Loucy (cell line): ENCODE measurements around the gene FOXP1.

ENCODE experiments used
- H2AFZ ChIP-seq: fragments of 200-600 bp; sonication (generic); 2 replicates; pipeline ENCODE4 v1.6.0; 2016; ENCODE audit warnings: antibody characterized with exemption, mild to moderate bottlenecking, low read length, moderate library complexity
- H3F3A ChIP-seq: fragments of 200-600 bp; 2 replicates; pipeline ENCODE4 v1.6.0; 2016; ENCODE audit warnings: antibody characterized with exemption, low read depth, mild to moderate bottlenecking
- H3K27me3 ChIP-seq: fragments of 200-600 bp; sonication (generic); 2 replicates; pipeline ENCODE4 v1.6.1; 2014; ENCODE audit warnings: low read length, mild to moderate bottlenecking; ENCODE audit not compliant: insufficient read depth, poor library complexity, severe bottlenecking
- H3K36me3 ChIP-seq: fragments of 200-600 bp; sonication (generic); 2 replicates; pipeline ENCODE4 v1.6.1; 2016; ENCODE audit warnings: low read length; ENCODE audit not compliant: insufficient read depth
- H3K4me1 ChIP-seq: fragments of 200-600 bp; sonication (generic); 2 replicates; pipeline ENCODE4 v1.5.1; 2014; ENCODE audit warnings: low read length, mild to moderate bottlenecking; ENCODE audit not compliant: insufficient read depth, poor library complexity, severe bottlenecking
- H3K4me2 ChIP-seq: fragments of 200-600 bp; sonication (generic); 2 replicates; pipeline ENCODE4 v1.6.0; 2014; ENCODE audit warnings: antibody characterized with exemption, low read length, low read depth, mild to moderate bottlenecking; ENCODE audit not compliant: poor library complexity, severe bottlenecking
- H3K4me3 ChIP-seq: fragments of 200-600 bp; sonication (generic); 2 replicates; pipeline ENCODE4 v1.5.1; 2014; ENCODE audit warnings: low read length, mild to moderate bottlenecking, mixed read lengths; ENCODE audit not compliant: poor library complexity, severe bottlenecking
- H3K79me2 ChIP-seq: fragments of 200-600 bp; sonication (generic); 2 replicates; pipeline ENCODE4 v1.6.1; 2014; ENCODE audit warnings: low read length; ENCODE audit not compliant: insufficient read depth
- H3K9ac ChIP-seq: fragments of 200-600 bp; sonication (generic); 2 replicates; pipeline ENCODE4 v1.6.0; 2014; ENCODE audit warnings: mild to moderate bottlenecking, low read depth, low read length, moderate library complexity; ENCODE audit not compliant: poor library complexity, severe bottlenecking
- H3K9me2 ChIP-seq: fragments of 200-600 bp; sonication (generic); replicated peaks from 2 replicates; pipeline ENCODE4 v1.6.1; 2016; ENCODE audit warnings: low read depth, low read length, mixed read lengths
- H3K9me3 ChIP-seq: fragments of 200-600 bp; sonication (generic); 2 replicates; pipeline ENCODE4 v1.6.1; 2014; ENCODE audit warnings: mild to moderate bottlenecking, antibody characterized with exemption, low read length, low read depth; ENCODE audit not compliant: insufficient read depth
- H4K20me1 ChIP-seq: fragments of 200-600 bp; sonication (generic); 2 replicates; pipeline ENCODE4 v1.6.0; 2014; ENCODE audit warnings: antibody characterized with exemption, low read length, mild to moderate bottlenecking; ENCODE audit not compliant: insufficient read depth, poor library complexity, severe bottlenecking
- EZH2phosphoT487 ChIP-seq: fragments of 200-600 bp; IDR thresholded peaks from 2 replicates; pipeline ENCODE4 v1.6.1; 2018; ENCODE audit warnings: antibody characterized with exemption, mild to moderate bottlenecking, moderate library complexity, borderline replicate concordance
- TF ChIP-seq, protein P1 (sequence below): fragments of 200-600 bp; sonication (generic); conservative IDR thresholded peaks from 2 replicates; pipeline ENCODE4 v1.5.1; 2014; ENCODE audit warnings: mild to moderate bottlenecking, antibody characterized with exemption, low read length

The FOXP1 gene

DNA sequence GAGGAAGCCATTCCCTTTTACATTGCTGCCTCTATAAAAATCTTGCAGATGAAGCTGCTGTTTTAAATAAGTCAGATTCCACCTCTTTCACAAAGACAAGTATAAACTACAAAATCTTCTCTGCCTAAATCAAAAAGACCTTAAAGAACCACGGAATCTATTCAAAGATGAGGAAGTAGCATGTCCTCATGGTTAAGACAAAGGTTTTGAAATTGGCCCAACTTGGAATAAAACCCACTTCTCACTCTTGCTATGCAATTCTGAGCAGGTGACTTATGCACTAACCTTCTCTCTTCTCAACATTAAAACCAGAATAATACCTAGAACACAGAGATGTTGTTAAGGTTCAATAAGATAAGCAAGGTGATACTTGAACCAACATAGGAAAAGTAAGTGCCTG is 97.6 kb downstream of the FOXP1 start:
- H3K79me2 ChIP-seq, result peaks cover 38% of the 10 kb centered on the region
- TF ChIP-seq EZH2phosphoT487, result no peak
- TF ChIP-seq, protein P1, sequence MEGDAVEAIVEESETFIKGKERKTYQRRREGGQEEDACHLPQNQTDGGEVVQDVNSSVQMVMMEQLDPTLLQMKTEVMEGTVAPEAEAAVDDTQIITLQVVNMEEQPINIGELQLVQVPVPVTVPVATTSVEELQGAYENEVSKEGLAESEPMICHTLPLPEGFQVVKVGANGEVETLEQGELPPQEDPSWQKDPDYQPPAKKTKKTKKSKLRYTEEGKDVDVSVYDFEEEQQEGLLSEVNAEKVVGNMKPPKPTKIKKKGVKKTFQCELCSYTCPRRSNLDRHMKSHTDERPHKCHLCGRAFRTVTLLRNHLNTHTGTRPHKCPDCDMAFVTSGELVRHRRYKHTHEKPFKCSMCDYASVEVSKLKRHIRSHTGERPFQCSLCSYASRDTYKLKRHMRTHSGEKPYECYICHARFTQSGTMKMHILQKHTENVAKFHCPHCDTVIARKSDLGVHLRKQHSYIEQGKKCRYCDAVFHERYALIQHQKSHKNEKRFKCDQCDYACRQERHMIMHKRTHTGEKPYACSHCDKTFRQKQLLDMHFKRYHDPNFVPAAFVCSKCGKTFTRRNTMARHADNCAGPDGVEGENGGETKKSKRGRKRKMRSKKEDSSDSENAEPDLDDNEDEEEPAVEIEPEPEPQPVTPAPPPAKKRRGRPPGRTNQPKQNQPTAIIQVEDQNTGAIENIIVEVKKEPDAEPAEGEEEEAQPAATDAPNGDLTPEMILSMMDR, result no peak

DNA sequence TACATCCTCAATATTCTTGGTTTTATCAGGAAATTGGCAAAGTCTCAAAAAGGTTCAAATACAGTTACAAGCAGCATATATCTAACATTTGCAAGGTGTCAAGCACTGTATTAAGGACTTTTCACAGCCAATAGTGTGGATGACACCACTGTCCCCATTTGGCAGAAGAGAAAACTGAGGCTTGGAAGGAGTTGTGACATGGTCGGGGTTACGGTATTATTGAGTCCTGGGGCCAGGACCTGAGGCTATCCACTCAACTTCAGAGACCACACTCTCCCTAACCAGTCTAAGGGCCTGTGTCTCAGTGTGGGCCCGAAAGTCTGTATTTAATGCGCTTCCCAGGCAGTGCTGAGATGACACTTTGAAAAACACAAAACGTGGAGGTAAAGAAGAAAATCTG is 99.1 kb downstream of the FOXP1 start:
- Histone ChIP-seq H4K20me1 (no peaks in the 10 kb centered on the region), H3K4me3 (no peak overlapping the region), H3K9me3 (no peaks in the 10 kb centered on the region), H3K9ac (no peak overlapping the region), H3K36me3 (peaks cover under 1% of the 10 kb centered on the region; the same call in 1 of the 2 replicates), H3K79me2 (peaks cover 47% of the 10 kb centered on the region), H3K9me2 (no peaks in the 10 kb centered on the region), H3K4me1 (peaks cover 6% of the 10 kb centered on the region), H3K4me2 (no peak overlapping the region), H3F3A (no peaks in the 10 kb centered on the region), H3K27me3 (no peaks in the 10 kb centered on the region), H2AFZ (no peak overlapping the region)
- TF ChIP-seq, protein P1, result no peak
- TF ChIP-seq EZH2phosphoT487, result no peak

More for the DNA sequence above, 97.6 kb downstream of the FOXP1 start:
- no peak overlapping the region for H2AFZ ChIP-seq
- H3K9me3 ChIP-seq, result no peaks in the 10 kb centered on the region
- peaks cover 13% of the 10 kb centered on the region; the same call in 1 of the 2 replicates for H3K36me3 ChIP-seq
- H3K4me2 ChIP-seq, result no peak overlapping the region
- H3K4me1 ChIP-seq, result peaks cover 6% of the 10 kb centered on the region
- no peaks in the 10 kb centered on the region for H3K9me2 ChIP-seq
- H3K4me3 ChIP-seq, result no peak overlapping the region
- H4K20me1 ChIP-seq, result no peaks in the 10 kb centered on the region
- H3F3A ChIP-seq, result no peaks in the 10 kb centered on the region
- H3K27me3 ChIP-seq, result no peaks in the 10 kb centered on the region
- no peak overlapping the region for H3K9ac ChIP-seq

DNA sequence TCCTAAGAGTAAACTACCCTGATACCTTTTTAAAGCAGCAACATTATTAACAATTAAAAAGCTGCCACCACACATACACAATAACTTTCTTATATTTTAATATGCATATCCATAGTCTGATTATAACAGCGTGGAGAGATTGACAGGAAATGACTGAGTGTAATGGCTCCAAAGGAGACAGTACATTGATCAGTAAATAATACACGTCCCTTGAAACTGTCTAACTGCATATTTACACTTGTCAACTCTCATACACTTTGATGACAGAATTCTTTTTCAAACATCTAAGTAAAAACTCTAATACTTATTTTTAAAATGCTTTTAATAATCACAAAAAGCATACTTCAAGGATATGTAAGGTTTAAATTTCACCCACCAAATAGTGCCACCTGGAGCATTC is 99.5 kb downstream of the FOXP1 start:
- Histone ChIP-seq H3K4me1 (peaks cover 6% of the 10 kb centered on the region), H3K27me3 (no peaks in the 10 kb centered on the region), H3F3A (no peaks in the 10 kb centered on the region), H3K4me3 (no peak overlapping the region), H2AFZ (no peak overlapping the region), H4K20me1 (no peaks in the 10 kb centered on the region), H3K79me2 (peaks cover 48% of the 10 kb centered on the region), H3K9me3 (no peaks in the 10 kb centered on the region), H3K9ac (no peak overlapping the region), H3K36me3 (no peaks in the 10 kb centered on the region; the same call in 1 of the 2 replicates), H3K4me2 (no peak overlapping the region), H3K9me2 (no peaks in the 10 kb centered on the region)
- TF ChIP-seq, protein P1, result no peak
- no peak for TF ChIP-seq EZH2phosphoT487
